GM18520 (cell line): ENCODE results near the gene NSMCE1.

Experiments used
- ATAC-seq: cut with Tn5 transposase; IDR thresholded peaks from one replicate; pipeline ENCODE4 v1.9.1; 2021; ENCODE audit not compliant: unreplicated experiment

The NSMCE1 gene

GRCh38 chr16:27198451-27199234 lies 69.9 kb downstream of the NSMCE1 start:
- ATAC-seq: no peak

DNA sequence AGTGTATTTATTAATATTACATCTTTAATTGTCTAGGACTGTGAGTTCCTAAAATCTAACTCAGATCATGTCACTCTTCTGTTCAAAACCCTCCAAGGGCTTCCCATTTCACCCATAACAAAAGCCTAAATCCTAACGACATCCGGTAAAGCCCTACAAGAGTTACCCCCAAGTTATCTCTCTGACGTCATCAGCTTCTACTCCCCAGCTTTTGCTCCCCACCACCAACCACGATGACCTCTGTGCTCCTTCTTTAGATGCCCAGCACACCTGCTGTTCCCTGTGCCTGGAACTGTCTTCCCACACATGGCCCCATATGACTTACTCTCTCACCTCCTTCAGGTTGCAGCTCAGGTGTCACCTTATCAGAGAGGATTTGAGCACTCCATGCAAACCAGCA lies 71.6 kb downstream of the NSMCE1 start:
- ATAC-seq: no peak

GRCh38 chr16:27195941-27196595 lies 72.5 kb downstream of the NSMCE1 start:
- no peak for ATAC-seq

DNA sequence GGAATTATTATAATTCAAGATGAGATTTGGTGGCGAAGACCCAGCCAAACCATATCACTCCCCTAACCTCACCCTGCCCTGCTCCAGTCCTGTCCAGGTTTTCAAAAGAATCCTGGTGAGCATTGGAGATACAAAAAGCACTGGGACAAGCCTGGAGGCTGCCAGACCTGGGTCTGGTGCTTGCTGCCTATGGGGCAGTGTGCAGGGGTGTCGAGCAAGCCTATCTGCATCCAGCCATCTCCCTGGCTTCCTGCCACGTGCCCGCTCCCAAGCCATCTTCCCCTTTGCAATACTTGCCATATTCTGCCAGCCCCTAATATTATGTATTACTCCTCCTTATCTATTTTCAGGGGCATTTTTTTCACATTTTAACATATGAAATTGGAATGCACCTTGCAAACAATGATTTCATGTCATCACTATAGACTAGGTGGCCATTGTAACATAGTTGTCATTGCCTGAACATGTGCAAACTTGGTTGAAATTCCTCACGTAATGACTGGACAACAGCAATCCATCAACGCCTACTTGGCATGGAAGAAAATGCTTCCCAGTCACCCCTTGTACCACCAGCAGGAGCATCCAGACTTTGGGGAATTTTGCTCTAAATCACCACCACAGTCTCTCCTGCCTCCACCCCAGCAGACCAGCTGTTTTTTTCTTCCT lies 73.4 kb downstream of the NSMCE1 start:
- ATAC-seq: no peak

DNA sequence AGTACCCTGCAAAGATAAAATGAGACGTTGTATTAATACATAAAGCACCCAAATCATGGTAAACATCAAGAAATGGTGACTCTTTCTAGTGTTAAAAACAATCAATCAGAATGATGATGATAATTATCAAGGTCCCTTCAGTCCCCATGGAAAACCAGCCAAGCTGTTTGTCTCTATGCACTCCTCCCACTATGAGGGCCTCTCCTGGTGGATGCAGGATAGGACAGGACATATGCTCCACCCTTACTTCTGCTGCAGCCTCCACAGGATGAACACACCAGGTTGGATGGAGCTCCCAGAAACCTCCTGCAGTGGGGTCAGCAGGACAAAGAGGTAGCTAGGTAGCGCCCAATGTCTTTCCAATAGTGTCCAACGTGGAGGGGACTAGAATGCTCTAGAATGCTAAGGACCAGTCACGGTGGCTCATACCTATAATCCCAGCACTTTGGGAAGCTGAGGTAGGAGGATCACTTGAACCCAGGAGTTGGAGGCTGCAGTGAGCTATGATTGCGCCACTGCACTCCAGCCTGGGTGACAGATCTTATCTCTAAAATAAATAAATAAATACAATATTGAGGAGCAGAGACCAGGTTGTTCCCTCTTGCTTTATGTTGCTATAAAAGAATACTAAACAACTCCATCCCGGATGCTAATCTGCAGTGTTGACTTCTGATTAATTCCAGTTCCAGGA lies 75.1 kb downstream of the NSMCE1 start:
- no peak for ATAC-seq

GRCh38 chr16:27191352-27191924 lies 77.1 kb downstream of the NSMCE1 start:
- no peak for ATAC-seq

GRCh38 chr16:27190316-27190871 lies 78.2 kb downstream of the NSMCE1 start:
- no peak for ATAC-seq

DNA sequence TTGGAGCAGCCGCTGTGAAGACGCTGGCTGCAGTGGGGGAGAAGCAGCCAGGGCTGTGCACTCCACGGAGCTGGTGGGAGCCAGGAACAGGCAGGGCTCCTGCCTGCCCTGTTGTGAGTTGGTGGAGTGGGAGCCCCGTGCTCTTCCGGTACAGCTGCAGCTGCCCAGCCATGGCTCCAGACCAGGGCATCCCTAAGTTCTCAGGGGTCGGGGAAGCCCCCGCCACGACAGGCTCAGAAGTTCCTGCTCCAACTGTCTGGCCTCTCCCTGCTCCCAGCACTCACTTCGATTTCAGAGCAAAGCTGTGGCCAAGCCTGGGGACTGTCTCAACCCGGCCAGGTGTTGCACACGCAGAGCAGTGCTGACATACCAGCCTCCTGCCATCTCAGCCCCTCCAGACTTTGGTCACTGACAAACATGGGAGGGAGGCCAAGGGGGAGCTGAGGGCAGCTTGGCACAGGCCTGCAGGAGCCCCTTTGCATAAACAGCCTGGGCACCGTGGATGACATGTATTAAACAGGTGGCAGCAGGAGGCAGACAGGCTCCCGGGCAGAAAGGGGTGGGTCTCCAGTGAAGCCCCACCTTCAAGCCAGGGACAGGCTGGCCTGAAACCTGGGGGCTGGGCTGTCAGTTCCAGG lies 79.1 kb downstream of the NSMCE1 start:
- ATAC-seq: no peak

- ATAC-seq: no peak
Measured at GRCh38 chr16:27188633-27189032, 79.9 kb downstream of the NSMCE1 start.

- ATAC-seq: no peak
Measured at GRCh38 chr16:27185776-27186130, 82.8 kb downstream of the NSMCE1 start.

DNA sequence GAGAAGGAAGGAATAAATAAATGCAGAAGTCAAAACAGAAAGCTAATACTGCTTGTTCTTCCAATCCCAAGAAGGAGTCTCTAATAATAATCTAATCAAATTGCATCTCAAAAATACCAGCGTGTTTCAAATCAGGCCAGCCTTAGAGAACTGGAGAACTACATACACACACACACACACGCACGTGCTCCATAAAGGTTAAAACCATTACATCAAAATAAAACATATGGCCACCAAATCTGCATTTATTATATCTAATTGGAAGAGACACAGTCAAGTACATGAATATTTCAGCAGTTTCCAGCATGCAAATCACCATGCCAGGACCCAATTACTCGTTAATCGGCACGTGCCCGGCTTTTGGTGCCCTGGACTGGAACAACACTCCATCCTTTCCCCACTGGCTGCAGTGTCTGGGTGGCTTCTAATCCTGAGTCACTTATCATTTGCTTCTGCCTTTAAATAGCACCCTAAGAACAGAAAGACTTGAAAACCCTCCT lies 85.6 kb downstream of the NSMCE1 start:
- ATAC-seq: no peak

DNA sequence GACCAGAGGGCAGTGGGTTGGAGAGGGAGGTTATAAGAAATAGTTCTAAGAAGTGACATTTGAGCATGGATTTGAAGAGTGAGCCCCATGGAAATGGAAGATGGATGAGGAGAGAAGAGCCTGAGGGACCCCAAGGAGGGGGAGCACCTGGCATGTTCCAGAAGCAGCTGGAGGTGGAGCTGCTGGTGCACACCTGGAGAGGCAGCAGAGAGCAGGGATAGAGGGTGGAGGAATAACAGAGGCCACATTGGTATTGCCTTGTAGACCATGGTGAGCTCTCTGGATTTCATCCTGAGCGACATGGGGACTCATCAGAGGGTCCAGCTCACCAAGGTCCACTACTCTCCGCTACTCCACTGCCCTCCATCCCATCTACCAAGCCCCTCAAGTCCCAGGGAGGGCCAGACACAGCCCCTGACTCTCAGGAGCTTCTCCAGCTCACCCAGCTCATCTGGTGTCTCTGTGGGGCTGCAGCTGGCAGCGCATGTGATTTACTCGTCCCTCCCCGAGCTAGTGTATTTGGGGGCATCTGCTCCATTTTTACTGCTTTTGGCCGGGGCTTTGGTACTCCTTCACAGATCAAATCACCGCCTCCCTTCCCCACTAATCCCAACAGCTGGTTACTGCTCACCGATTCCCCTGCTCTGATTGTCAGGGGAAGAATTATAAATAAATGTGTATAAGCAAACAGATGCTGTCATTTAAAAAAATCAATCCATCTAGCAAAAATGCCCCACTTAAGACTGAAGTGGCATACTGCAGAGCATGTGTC lies 87.4 kb downstream of the NSMCE1 start:
- ATAC-seq: no peak

DNA sequence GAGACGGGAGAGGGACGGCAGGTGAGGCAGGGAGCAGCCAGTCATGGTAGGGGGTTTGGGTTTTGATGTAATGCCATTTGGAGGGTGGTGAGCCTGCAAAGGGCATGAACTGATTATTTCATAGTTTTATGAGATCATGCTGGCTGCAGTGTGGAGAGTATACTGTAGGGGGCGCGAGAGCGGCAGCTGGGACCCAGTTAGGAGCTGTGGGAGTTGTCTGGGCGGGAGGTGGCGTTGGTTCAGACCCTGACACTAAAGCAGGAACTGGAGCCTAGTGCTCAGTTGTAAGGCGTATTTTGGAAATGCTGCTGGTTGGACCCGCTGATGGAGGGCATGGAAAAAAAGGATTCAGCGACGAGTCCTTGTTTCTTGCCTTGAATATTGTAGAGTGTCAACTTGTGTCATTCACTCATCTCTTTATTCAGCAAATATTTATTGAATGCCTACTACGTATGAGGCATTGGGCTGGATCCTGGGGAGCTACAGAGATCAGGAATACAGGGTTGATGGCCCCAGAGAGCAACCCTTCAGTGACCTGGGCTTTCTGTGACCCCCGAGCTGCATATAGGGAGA lies 89.0 kb downstream of the NSMCE1 start:
- ATAC-seq: no peak

GRCh38 chr16:27177031-27177774 lies 91.4 kb downstream of the NSMCE1 start:
- ATAC-seq: no peak

DNA sequence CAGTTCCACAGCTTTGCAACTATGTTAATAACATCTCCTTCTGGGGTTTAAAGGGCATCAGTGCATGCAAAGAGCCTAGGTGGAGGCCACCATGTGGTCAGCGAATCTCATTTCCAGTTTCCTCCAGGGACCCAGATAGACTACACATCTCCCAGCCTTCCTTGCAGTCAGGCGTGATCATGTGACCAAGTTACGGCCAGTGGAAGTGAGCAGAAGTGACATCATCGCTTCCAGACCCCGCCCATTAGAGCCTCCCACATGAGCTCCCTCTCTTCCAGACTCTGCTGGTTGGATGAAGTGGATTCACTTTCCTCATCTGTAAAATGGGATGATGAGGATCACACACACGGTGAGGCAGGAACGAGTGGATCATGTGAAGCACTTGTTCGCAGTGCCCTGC lies 92.7 kb downstream of the NSMCE1 start:
- ATAC-seq: no peak
